Hepatocyte (in vitro differentiated cells): ENCODE results near the gene ATG10.

Experiments
- CTCF ChIP-seq: fragments of 200-600 bp; sonication (generic); IDR thresholded peaks from 2 replicates; pipeline ENCODE4 v1.5.1; 2016; ENCODE audit warnings: antibody characterized with exemption, mild to moderate bottlenecking; ENCODE audit not compliant: poor library complexity
- EZH2 ChIP-seq: fragments of 200-600 bp; sonication (generic); IDR thresholded peaks from 2 replicates; pipeline ENCODE4 v1.6.1; 2016; ENCODE audit warnings: antibody characterized with exemption, mild to moderate bottlenecking, borderline replicate concordance
- EZH2phosphoT487 ChIP-seq: fragments of 200-600 bp; sonication (generic); IDR thresholded peaks from one replicate; pipeline ENCODE4 v1.6.1; 2018; ENCODE audit warnings: antibody characterized with exemption, mild to moderate bottlenecking, low read depth, moderate library complexity; ENCODE audit not compliant: unreplicated experiment, severe bottlenecking

- no peak for TF ChIP-seq CTCF
- no peak for TF ChIP-seq EZH2
- no peak for TF ChIP-seq EZH2phosphoT487
Observed at GRCh38 chr5:82106756-82107155, 134.9 kb downstream of the ATG10 start.
